ENCODE results near the gene MTCL1. TPM values are rescaled to one million over a fixed set of nuclear protein-coding genes. Genes with fewer than 3 reads are reported as not detected.

Gene MTCL1
- total and polyA plus RNA-seq, 4 donors: 1.3 to 12.4 (median 3.7) TPM

DNA sequence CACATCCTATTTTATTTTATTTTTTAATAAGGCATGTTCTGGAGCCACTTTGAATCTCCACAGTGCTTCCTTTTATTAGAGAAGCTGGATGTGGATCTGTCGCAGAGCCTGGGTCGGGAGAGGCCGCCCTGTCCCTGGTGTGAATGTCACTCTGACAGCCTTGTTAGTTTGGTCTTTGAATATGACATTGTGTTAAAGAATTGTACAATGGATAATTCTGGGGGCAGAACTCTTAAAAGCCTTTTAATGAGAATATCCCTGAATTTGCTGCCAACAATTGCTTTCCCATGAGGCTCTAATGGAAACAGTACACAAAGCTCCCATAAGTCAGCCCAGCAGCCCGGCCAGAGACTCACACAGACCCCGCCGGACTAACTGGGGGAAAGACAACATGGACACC lies 82.4 kb downstream of the MTCL1 start:
- ATAC-seq (ENCODE audit: insufficient read depth, low FRiP score) (no peak), DNase-seq (peak in 2 of 3 donors; percentile 32 to 57)
- Histone ChIP-seq H3K9ac (ENCODE audit: insufficient read depth in 1 of 2, low read length in 2 of 2) (no peak overlapping the region), H3K27me3 (ENCODE audit: control insufficient read depth in 3 of 3, insufficient read depth in 3 of 3, low read length in 2 of 3) (no peaks in the 10 kb centered on the region), H3K9me3 (ENCODE audit: control insufficient read depth in 4 of 4, insufficient read depth in 3 of 4, low read length in 3 of 4) (no peaks in the 10 kb centered on the region), H3K4me3 (no peak overlapping the region), H3K4me1 (ENCODE audit: control insufficient read depth in 5 of 5, insufficient read depth in 5 of 5, low read length in 5 of 5) (peaks cover 0 to 7% (median 0%) of the 10 kb centered on the region in 5 donors), H3K36me3 (ENCODE audit: control insufficient read depth in 4 of 4, insufficient read depth in 4 of 4, low read length in 4 of 4) (peaks cover 0 to 4% (median 0%) of the 10 kb centered on the region in 4 donors), H3K27ac (ENCODE audit: low read depth in 1 of 2, low read length in 1 of 2) (no peak overlapping the region)
- TF ChIP-seq, protein P1, sequence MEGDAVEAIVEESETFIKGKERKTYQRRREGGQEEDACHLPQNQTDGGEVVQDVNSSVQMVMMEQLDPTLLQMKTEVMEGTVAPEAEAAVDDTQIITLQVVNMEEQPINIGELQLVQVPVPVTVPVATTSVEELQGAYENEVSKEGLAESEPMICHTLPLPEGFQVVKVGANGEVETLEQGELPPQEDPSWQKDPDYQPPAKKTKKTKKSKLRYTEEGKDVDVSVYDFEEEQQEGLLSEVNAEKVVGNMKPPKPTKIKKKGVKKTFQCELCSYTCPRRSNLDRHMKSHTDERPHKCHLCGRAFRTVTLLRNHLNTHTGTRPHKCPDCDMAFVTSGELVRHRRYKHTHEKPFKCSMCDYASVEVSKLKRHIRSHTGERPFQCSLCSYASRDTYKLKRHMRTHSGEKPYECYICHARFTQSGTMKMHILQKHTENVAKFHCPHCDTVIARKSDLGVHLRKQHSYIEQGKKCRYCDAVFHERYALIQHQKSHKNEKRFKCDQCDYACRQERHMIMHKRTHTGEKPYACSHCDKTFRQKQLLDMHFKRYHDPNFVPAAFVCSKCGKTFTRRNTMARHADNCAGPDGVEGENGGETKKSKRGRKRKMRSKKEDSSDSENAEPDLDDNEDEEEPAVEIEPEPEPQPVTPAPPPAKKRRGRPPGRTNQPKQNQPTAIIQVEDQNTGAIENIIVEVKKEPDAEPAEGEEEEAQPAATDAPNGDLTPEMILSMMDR (IDR thresholded peaks at IDR 0.05; ENCODE audit: control extremely low read depth, extremely low read depth): no peak
- WGBS, 2 donors: 87 to 94% methylated on average over 6 of the region's 6 CpGs

DNA sequence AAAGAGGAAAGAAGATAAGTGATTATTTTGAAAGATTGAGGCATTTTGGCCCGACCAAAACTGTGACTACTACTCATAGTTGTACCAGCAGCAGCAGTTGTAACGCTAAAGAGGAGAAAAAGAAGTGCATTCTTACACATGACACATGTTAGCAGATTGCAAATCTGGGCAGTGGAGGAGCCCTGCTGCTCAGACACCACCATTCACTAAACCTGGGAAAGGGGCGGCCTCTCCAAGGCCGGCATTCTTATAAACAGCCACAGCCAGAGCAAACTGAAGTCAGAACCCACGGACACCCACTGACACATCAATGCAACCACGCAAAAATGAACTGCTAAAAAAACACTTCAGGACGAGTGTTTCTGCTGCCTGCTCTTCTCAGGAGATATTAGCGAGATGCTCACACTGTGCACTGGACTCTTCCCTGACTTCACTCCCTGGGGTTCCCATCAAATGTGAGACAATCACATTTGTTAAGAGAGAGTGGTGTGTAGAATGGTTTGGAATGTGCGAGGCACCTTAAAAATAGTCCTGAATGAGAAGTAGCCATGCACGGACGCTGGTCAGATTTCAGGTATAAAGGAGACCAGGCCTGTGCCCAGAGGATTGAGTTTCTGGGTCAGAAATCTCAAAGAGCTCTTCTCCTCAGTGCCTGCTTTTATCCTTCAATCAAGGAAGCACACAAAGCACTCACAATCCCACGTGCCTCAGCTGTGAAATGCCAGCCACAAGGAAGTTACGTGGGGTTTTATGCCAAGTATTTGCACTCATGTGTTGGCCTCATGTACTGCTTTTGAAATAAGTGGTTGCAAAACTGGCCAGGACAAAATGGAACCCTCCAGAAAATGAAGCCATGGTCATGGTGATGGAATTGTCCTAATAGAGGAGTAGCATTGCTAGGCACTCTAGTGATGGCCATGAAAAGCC lies 83.4 kb downstream of the MTCL1 start:
- Histone ChIP-seq H3K36me3 (ENCODE audit: control insufficient read depth in 4 of 4, insufficient read depth in 4 of 4, low read length in 4 of 4) (peaks cover 0 to 4% (median 0%) of the 10 kb centered on the region in 4 donors), H3K9ac (ENCODE audit: insufficient read depth in 1 of 2, low read length in 2 of 2) (no peak overlapping the region), H3K4me1 (ENCODE audit: control insufficient read depth in 5 of 5, insufficient read depth in 5 of 5, low read length in 5 of 5) (peaks cover 0 to 7% (median 0%) of the 10 kb centered on the region in 5 donors), H3K27me3 (ENCODE audit: control insufficient read depth in 3 of 3, insufficient read depth in 3 of 3, low read length in 2 of 3) (no peaks in the 10 kb centered on the region), H3K9me3 (ENCODE audit: control insufficient read depth in 4 of 4, insufficient read depth in 3 of 4, low read length in 3 of 4) (no peaks in the 10 kb centered on the region), H3K27ac (ENCODE audit: low read depth in 1 of 2, low read length in 1 of 2) (peak overlapping the region in 1 of 2 donors; percentile 10), H3K4me3 (no peak overlapping the region)
- no peak for DNase-seq
- TF ChIP-seq, protein P1 (IDR thresholded peaks at IDR 0.05; ENCODE audit: control extremely low read depth, extremely low read depth): no peak
- ATAC-seq (ENCODE audit: insufficient read depth, low FRiP score): peak; percentile 38
- 79 to 90% methylated on average over 13 of the region's 13 CpGs for WGBS, 2 donors

DNA sequence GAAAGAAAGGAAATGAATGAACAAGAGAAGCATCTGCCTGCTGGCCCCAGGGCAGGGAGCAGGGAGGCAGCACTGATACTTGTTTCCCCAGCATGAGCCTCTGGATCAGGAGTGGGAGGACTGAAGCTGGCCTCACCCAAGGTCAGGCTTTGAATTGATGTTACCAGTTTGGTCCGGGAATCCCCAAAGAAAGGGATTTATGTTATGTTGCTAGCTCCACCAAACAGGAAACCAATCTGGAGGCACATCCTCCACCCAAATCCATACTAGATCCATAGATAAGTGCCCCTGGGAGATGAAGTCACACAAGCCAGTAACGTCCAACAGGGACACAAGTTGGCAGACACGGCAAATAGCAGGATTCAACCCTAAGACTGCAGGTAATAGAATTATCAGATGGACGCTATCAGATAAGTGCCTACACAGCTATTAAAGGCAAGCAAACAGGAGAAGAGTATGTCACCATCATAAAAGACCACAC lies 85.9 kb downstream of the MTCL1 start:
- Histone ChIP-seq H3K36me3 (ENCODE audit: control insufficient read depth in 4 of 4, insufficient read depth in 4 of 4, low read length in 4 of 4) (peaks cover 0 to 2% (median 0%) of the 10 kb centered on the region in 4 donors), H3K4me3 (no peak overlapping the region), H3K27me3 (ENCODE audit: control insufficient read depth in 3 of 3, insufficient read depth in 3 of 3, low read length in 2 of 3) (no peaks in the 10 kb centered on the region), H3K9ac (ENCODE audit: insufficient read depth in 1 of 2, low read length in 2 of 2) (no peak overlapping the region), H3K4me1 (ENCODE audit: control insufficient read depth in 5 of 5, insufficient read depth in 5 of 5, low read length in 5 of 5) (peaks cover 0 to 14% (median 0%) of the 10 kb centered on the region in 5 donors), H3K27ac (ENCODE audit: low read depth in 1 of 2, low read length in 1 of 2) (no peak overlapping the region), H3K9me3 (ENCODE audit: control insufficient read depth in 4 of 4, insufficient read depth in 3 of 4, low read length in 3 of 4) (no peaks in the 10 kb centered on the region)
- TF ChIP-seq, protein P1 (IDR thresholded peaks at IDR 0.05; ENCODE audit: control extremely low read depth, extremely low read depth): no peak
- WGBS, 2 donors: 79 to 84% methylated on average over 4 of the region's 4 CpGs
- DNase-seq (no peak), ATAC-seq (ENCODE audit: insufficient read depth, low FRiP score) (no peak)

Measured in lung (tissue), 12 donors.